Thyroid gland (tissue), 4 donors: ENCODE data around the gene DARS1.

Source experiments
- POLR2A ChIP-seq, 2 donors: fragments of 450-650 bp; IDR thresholded peaks; one replicate each; pipeline ENCODE4 v1.6.1; 2017; ENCODE audit warnings: antibody characterized with exemption in 2 of 2, mild to moderate bottlenecking in 2 of 2, moderate library complexity in 1 of 2
- TF ChIP-seq, protein P1 (sequence below), 6 experiments: fragments of 200-600 bp in 3 of 6; fragments of 450-650 bp in 3 of 6; sonication (generic) in 3 of 6; IDR thresholded peaks; one replicate each; pipeline ENCODE4 v1.5.1; 2016 to 2019; ENCODE audit warnings: antibody characterized with exemption in 6 of 6, mild to moderate bottlenecking in 2 of 6, inconsistent platforms in 1 of 6, moderate library complexity in 1 of 6

- TF ChIP-seq, protein P1, sequence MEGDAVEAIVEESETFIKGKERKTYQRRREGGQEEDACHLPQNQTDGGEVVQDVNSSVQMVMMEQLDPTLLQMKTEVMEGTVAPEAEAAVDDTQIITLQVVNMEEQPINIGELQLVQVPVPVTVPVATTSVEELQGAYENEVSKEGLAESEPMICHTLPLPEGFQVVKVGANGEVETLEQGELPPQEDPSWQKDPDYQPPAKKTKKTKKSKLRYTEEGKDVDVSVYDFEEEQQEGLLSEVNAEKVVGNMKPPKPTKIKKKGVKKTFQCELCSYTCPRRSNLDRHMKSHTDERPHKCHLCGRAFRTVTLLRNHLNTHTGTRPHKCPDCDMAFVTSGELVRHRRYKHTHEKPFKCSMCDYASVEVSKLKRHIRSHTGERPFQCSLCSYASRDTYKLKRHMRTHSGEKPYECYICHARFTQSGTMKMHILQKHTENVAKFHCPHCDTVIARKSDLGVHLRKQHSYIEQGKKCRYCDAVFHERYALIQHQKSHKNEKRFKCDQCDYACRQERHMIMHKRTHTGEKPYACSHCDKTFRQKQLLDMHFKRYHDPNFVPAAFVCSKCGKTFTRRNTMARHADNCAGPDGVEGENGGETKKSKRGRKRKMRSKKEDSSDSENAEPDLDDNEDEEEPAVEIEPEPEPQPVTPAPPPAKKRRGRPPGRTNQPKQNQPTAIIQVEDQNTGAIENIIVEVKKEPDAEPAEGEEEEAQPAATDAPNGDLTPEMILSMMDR (IDR thresholded peaks at IDR 0.05), result no peak
- TF ChIP-seq POLR2A (IDR thresholded peaks at IDR 0.05), result no peak
Measured at GRCh38 chr2:135926605-135927004, 58.8 kb downstream of the DARS1 start.
